Pancreas (tissue), 10 donors: ENCODE results near the gene RNU7-1. TPM values are rescaled to one million over a fixed set of nuclear protein-coding genes. Genes with fewer than 3 reads are reported as not detected.

Source experiments
- ATAC-seq, 4 donors: fragments of 200-7000 bp; cut with Tn5 transposase; one replicate each; pipeline versions ENCODE4 v1.8.0 to v1.9.1; 2020; ENCODE audit warnings: mild to moderate bottlenecking in 4 of 4, moderate library complexity in 4 of 4
- DNase-seq, 6 donors: peaks; one replicate each; pipeline ENCODE4 v3.0.0-alpha.2; 2020
- FAIRE-seq: peaks from 2 replicates; lab custom pipeline; 2012; peaks lifted over from hg19 to GRCh38; lab: Jason Lieb, UNC
- H3K27ac ChIP-seq, 4 donors: fragments of 200-600 bp; sonication (generic); 1 replicate in 3 of 4; 2 replicates in 1 of 4; pipeline versions ENCODE4 v1.5.0 to v1.8.0; 2020
- H3K27me3 ChIP-seq, 4 donors: fragments of 200-600 bp; one replicate each; pipeline ENCODE4 v1.8.0; 2021
- H3K36me3 ChIP-seq, 3 donors: fragments of 200-600 bp; sonication (generic) in 1 of 3; one replicate each; pipeline versions ENCODE4 v1.5.0 to v1.8.0; 2020 to 2021
- H3K4me1 ChIP-seq, 3 donors: fragments of 200-600 bp; one replicate each; pipeline ENCODE4 v1.8.0; 2021
- H3K4me3 ChIP-seq, 4 donors: fragments of 200-600 bp; sonication (generic) in 2 of 4; one replicate each; pipeline versions ENCODE4 v1.5.0 to v1.8.0; 2020 to 2021
- H3K9me3 ChIP-seq, 4 donors: fragments of 200-600 bp; one replicate each; pipeline ENCODE4 v1.8.0; 2021
- WGBS, 2 donors: extraction: QIAGEN DNeasy Blood & Tissue Kit; methylation state at CpG; one replicate each; pipeline ENCODE4 v1.1.7; 2013; 5-methylcytosine and 5-hydroxymethylcytosine counted together
- intact Hi-C, 3 donors: fragments of 100-400 bp; cut with DNase I; formaldehyde crosslinking; loops; one replicate each; pipeline versions ENCODE4 v1.11.1 to v1.14.2; 2022
- polyA plus RNA-seq, 2 donors: library from polyadenylated mRNA; stranded (reverse); fragments of 200-250 nt; gene quantifications; one replicate each; pipeline ENCODE4 v1.2.3, GENCODE V29; 2013
- total RNA-seq, 6 donors: library from RNA; stranded (reverse); fragmentation: NEBNext Ultra II Directional in 4 of 6; extraction: Animal tissue kit (Norgen Biotek cat#: 25700) in 4 of 6; gene quantifications; one replicate each; pipeline versions ENCODE4 v1.2.1 to v1.2.4, GENCODE V29; 2021 to 2023
- TF ChIP-seq, protein P1 (sequence below), 4 donors: fragments of 200-600 bp; sonication (generic) in 3 of 4; IDR thresholded peaks; one replicate each; pipeline versions ENCODE4 v1.5.0 to v1.8.0; 2021; ENCODE audit warnings: antibody characterized with exemption in 4 of 4
- donor health status: healthy with polysubstance abuse.
- donor health status: DM: no; HTN: no; CAD: no; lungs with moderate emphysema.
- donor health status: DM: no; HTN: no; CAD: no.
- donor health status: control.
- donor health status: control.
- donor health status: Bipolar disorder and iron deficiency.
- donor health status: DM: yes; HTN: yes; CAD: no.
- donor health status: DM: no; HTN: no; CAD: no.
- donor health status: DM: no; HTN: no; CAD: no.
- donor health status: DM: yes; HTN: yes; CAD: no.

RNU7-1 gene
- total and polyA plus RNA-seq, 8 donors = not detected

GRCh38 chr12:6955108-6956020 lies 11.7 kb downstream of the RNU7-1 start:
- TF ChIP-seq, protein P1, sequence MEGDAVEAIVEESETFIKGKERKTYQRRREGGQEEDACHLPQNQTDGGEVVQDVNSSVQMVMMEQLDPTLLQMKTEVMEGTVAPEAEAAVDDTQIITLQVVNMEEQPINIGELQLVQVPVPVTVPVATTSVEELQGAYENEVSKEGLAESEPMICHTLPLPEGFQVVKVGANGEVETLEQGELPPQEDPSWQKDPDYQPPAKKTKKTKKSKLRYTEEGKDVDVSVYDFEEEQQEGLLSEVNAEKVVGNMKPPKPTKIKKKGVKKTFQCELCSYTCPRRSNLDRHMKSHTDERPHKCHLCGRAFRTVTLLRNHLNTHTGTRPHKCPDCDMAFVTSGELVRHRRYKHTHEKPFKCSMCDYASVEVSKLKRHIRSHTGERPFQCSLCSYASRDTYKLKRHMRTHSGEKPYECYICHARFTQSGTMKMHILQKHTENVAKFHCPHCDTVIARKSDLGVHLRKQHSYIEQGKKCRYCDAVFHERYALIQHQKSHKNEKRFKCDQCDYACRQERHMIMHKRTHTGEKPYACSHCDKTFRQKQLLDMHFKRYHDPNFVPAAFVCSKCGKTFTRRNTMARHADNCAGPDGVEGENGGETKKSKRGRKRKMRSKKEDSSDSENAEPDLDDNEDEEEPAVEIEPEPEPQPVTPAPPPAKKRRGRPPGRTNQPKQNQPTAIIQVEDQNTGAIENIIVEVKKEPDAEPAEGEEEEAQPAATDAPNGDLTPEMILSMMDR (IDR thresholded peaks at IDR 0.05) = no peak
- Histone ChIP-seq H3K27ac (no peak overlapping the region), H3K9me3 (no peaks in the 10 kb centered on the region), H3K27me3 (no peaks in the 10 kb centered on the region), H3K4me3 (no peak overlapping the region), H3K4me1 (peaks cover 0 to 1% (median 0%) of the 10 kb centered on the region in 3 donors), H3K36me3 (no peaks in the 10 kb centered on the region)
- no peak for FAIRE-seq
- DNase-seq = peak in 4 of 6 donors; percentile 15 to 44 (median 30)
- intact Hi-C loops = no loop called here
- ATAC-seq = no peak
- 92 to 95% methylated on average over 20 to 22 of the region's 22 CpGs for WGBS, 2 donors

- Histone ChIP-seq H3K36me3 (no peaks in the 10 kb centered on the region), H3K4me1 (peaks cover 0 to 9% (median 6%) of the 10 kb centered on the region in 3 donors), H3K27me3 (no peaks in the 10 kb centered on the region), H3K9me3 (no peaks in the 10 kb centered on the region), H3K27ac (no peak overlapping the region), H3K4me3 (no peak overlapping the region)
- intact Hi-C loops = no loop called here
- TF ChIP-seq, protein P1 (IDR thresholded peaks at IDR 0.05) = no peak
- 83 to 86% methylated on average over 28 of the region's 28 CpGs for WGBS, 2 donors
- FAIRE-seq (no peak), DNase-seq (peak in 1 of 6 donors; percentile 25), ATAC-seq (no peak)
Measured at GRCh38 chr12:6956021-6956727, 12.6 kb downstream of the RNU7-1 start.

GRCh38 chr12:6957151-6957701 lies 13.6 kb downstream of the RNU7-1 start:
- intact Hi-C loops = no loop called here
- Histone ChIP-seq H3K27me3 (no peaks in the 10 kb centered on the region), H3K9me3 (no peaks in the 10 kb centered on the region), H3K4me1 (peaks cover 0 to 20% (median 14%) of the 10 kb centered on the region in 3 donors), H3K27ac (no peak overlapping the region), H3K4me3 (no peak overlapping the region), H3K36me3 (no peaks in the 10 kb centered on the region)
- DNase-seq (peak in 2 of 6 donors; percentile 39 to 72), FAIRE-seq (no peak), ATAC-seq (no peak)
- TF ChIP-seq, protein P1 (IDR thresholded peaks at IDR 0.05) = no peak
- 83 to 85% methylated on average over 20 of the region's 20 CpGs for WGBS, 2 donors

GRCh38 chr12:6957741-6958608 lies 14.4 kb downstream of the RNU7-1 start:
- WGBS, 2 donors = 90 to 93% methylated on average over 28 of the region's 28 CpGs
- ATAC-seq (no peak), FAIRE-seq (no peak), DNase-seq (peak in 1 of 6 donors; percentile 31)
- Histone ChIP-seq H3K9me3 (no peaks in the 10 kb centered on the region), H3K4me3 (no peak overlapping the region), H3K27me3 (no peaks in the 10 kb centered on the region), H3K36me3 (no peaks in the 10 kb centered on the region), H3K27ac (no peak overlapping the region), H3K4me1 (peaks cover 0 to 20% (median 14%) of the 10 kb centered on the region in 3 donors)
- TF ChIP-seq, protein P1 (IDR thresholded peaks at IDR 0.05) = no peak
- intact Hi-C loops = no loop called here
